ENCODE results near the gene SDK1.

GRCh38 chr7:3380886-3381685, 80.0 kb downstream of the SDK1 start:
- no peak for TF ChIP-seq EZH2 (IDR thresholded peaks at IDR 0.05; ENCODE audit: insufficient read depth, poor library complexity, severe bottlenecking)
- no peak for TF ChIP-seq EZH2phosphoT487 (IDR thresholded peaks at IDR 0.05; ENCODE audit: insufficient read depth, low read depth)

All from GM23248 (cell line).